ENCODE measurements around the gene NEK11. TPM values are rescaled to one million over a fixed set of nuclear protein-coding genes. Genes with fewer than 3 reads are reported as not detected.

NEK11 gene
- total RNA-seq, 2 experiments from 2014 or later: 1.2 to 1.6 TPM

DNA sequence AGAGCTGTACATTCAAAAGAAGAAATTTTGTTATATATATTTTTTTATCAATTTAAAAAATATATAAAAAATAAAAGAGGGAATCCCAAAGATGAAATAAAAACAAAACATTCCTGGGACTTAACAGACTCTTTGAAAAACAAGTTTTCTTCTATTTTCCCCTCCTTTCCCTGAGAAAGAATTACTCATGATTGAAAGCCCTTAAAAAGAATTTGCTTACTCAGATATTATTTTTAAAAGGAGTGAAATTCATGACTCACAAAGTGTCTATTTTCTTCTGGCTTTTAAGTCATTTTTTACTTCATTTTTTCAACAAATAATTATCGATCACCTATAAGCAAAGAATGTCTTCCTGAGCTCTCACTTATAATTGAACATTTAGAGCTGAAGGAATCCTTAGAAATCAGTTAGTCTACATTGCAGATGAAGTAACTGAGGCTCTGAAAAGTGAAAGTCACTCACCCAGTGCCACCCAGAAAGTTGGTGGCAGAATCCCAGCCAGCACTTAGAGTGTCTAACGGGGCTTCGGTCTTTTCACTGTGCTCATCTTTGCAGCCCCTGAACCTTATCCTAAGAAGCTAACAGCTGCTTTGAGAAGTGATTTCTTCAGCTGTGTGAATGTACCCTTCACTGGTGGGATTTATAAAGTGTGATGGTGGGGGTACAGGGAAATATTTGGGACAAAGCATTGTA is 312.4 kb downstream of the NEK11 start:
- Mint-ChIP-seq H3K9me3 (peaks cover 4% of the 10 kb centered on the region), H3K27me3 (no peaks in the 10 kb centered on the region), H3K36me3 (ENCODE audit: low read depth) (no peaks in the 10 kb centered on the region), H3K4me1 (ENCODE audit: low read depth) (no peaks in the 10 kb centered on the region), H3K27ac (no peak overlapping the region), H3K4me3 (no peak overlapping the region)
- ChIA-PET POLR2A (no interaction called here), CTCF (no interaction called here)
- no peak for ATAC-seq
- TF ChIP-seq CTCF (IDR thresholded peaks at IDR 0.05): no peak
- no peak for DNase-seq
- intact Hi-C loops (cut with micrococcal nuclease): no loop called here

DNA sequence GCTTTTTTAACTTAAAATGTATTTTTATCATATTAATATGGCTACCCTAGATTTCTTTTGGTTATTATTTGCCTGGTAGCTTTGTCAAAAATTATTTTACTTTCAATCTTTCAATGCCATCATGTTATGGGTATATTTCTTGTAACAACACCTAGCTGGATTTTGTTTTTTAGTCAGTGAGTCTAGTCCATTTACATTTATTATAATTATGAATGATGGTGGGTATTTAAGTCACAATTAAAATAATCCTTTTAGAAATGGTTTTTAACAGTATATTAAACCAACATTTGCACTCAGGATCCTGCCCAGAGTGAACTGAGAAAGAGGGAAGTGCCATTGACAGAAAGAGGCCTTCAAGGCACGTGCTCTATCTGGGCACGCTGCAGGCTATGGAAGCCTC is 315.1 kb downstream of the NEK11 start:
- H3K4me3 Mint-ChIP-seq: no peak overlapping the region
- H3K4me1 Mint-ChIP-seq (ENCODE audit: low read depth): no peaks in the 10 kb centered on the region
- peaks cover 3% of the 10 kb centered on the region for H3K27me3 Mint-ChIP-seq
- no peaks in the 10 kb centered on the region for H3K36me3 Mint-ChIP-seq (ENCODE audit: low read depth)
- ChIA-PET POLR2A (no interaction called here), CTCF (no interaction called here)
- ATAC-seq: no peak
- H3K27ac Mint-ChIP-seq: no peak overlapping the region
- intact Hi-C loops (cut with micrococcal nuclease): no loop called here
- H3K9me3 Mint-ChIP-seq: peaks cover 4% of the 10 kb centered on the region
- no peak for DNase-seq
- TF ChIP-seq CTCF (IDR thresholded peaks at IDR 0.05): no peak

DNA sequence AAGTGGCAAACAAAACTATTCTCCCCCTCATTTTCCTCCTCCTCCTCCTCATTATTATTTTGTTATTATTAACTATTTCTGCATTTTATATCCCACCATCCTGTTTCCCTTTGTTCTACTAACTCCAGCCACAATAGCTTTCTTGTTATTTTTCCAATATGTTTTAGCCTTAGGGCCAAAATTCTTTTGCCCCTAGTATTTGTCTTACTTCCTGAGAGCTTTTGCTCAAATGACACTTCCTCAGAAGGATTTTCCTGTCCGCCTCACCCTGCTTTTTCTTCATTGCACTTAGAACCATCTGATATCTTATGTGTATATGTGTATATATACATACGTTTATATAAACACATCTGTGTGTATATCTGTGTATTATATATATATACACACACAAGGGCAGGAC is 322.2 kb downstream of the NEK11 start:
- no peaks in the 10 kb centered on the region for H3K36me3 Mint-ChIP-seq (ENCODE audit: low read depth)
- no peak overlapping the region for H3K27ac Mint-ChIP-seq
- intact Hi-C loops (cut with micrococcal nuclease): no loop called here
- ChIA-PET POLR2A (no interaction called here), CTCF (no interaction called here)
- peaks cover 3% of the 10 kb centered on the region for H3K27me3 Mint-ChIP-seq
- no peak overlapping the region for H3K4me3 Mint-ChIP-seq
- ATAC-seq: no peak
- no peak for TF ChIP-seq CTCF (IDR thresholded peaks at IDR 0.05)
- no peaks in the 10 kb centered on the region for H3K4me1 Mint-ChIP-seq (ENCODE audit: low read depth)
- H3K9me3 Mint-ChIP-seq: no peaks in the 10 kb centered on the region
- no peak for DNase-seq

DNA sequence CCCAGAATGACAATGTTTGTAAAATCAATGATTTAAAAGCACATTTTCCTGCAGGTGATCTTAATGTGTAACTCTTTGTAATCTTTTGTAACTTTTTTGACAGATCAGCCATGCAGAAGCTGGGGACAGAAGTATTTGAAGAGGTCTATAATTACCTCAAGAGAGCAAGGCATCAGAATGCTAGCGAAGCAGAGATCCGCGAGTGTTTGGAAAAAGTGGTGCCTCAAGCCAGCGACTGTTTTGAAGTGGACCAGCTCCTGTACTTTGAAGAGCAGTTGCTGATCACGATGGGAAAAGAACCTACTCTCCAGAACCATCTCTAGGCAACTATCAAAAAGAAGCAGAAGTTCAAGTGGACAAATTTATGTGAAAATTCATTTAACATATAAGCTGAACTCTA is 322.8 kb downstream of the NEK11 start:
- H3K36me3 Mint-ChIP-seq (ENCODE audit: low read depth): no peaks in the 10 kb centered on the region
- H3K4me1 Mint-ChIP-seq (ENCODE audit: low read depth): no peaks in the 10 kb centered on the region
- no peak overlapping the region for H3K27ac Mint-ChIP-seq
- POLR2A ChIA-PET: no interaction called here
- H3K27me3 Mint-ChIP-seq: peaks cover 3% of the 10 kb centered on the region
- intact Hi-C loops (cut with micrococcal nuclease): no loop called here
- H3K4me3 Mint-ChIP-seq: no peak overlapping the region
- no peak for TF ChIP-seq CTCF (IDR thresholded peaks at IDR 0.05)
- no peaks in the 10 kb centered on the region for H3K9me3 Mint-ChIP-seq
- CTCF ChIA-PET: interaction anchor here (0.7 to 0.9 kb wide), 2 partner anchors 10 to 680 kb away, joined by 3 read pairs; no protein-coding TSS in a partner anchor
- DNase-seq (no peak), ATAC-seq (no peak)

GRCh38 chr3:131349946-131350347 is 323.3 kb downstream of the NEK11 start:
- H3K27ac Mint-ChIP-seq: no peak overlapping the region
- CTCF ChIA-PET: interaction anchor here (0.7 to 0.9 kb wide), 2 partner anchors 10 to 680 kb away, joined by 3 read pairs; no protein-coding TSS in a partner anchor

More at GRCh38 chr3:131349946-131350347, 323.3 kb downstream of the NEK11 start:
- no peaks in the 10 kb centered on the region for H3K4me1 Mint-ChIP-seq (ENCODE audit: low read depth)
- H3K9me3 Mint-ChIP-seq: no peaks in the 10 kb centered on the region
- no peak for TF ChIP-seq CTCF (IDR thresholded peaks at IDR 0.05)
- intact Hi-C loops (cut with micrococcal nuclease): no loop called here
- POLR2A ChIA-PET: no interaction called here
- peaks cover 3% of the 10 kb centered on the region for H3K27me3 Mint-ChIP-seq
- H3K4me3 Mint-ChIP-seq: no peak overlapping the region
- DNase-seq (no peak), ATAC-seq (no peak)
- no peaks in the 10 kb centered on the region for H3K36me3 Mint-ChIP-seq (ENCODE audit: low read depth)

Measured in activated CD8-positive, alpha-beta T cell treated with anti-CD3 and anti-CD28 coated beads for 36 hours (primary cell).